RWPE1 (cell line): Measurements from ENCODE around the gene CDC45.
"Not testable (repeated sequence)": the region's sequence is repeated elsewhere in the genome, so short reads cannot be mapped to it uniquely, and the experiment has no call there.

Experiments
- CTCF ChIA-PET: fragments of 350-600 bp; sonication (Branson Sonifier 250); formaldehyde crosslinking; extraction: SDS; loops from one replicate; lab custom pipeline; 2021; lab: Yijun Ruan, JAX
- POLR2A ChIA-PET: fragments of 400-600 bp; formaldehyde crosslinking; extraction: SDS; loops from one replicate; lab custom pipeline; 2020; ENCODE audit warnings: antibody characterized with exemption; ENCODE audit not compliant: low non-redundant PET; lab: Yijun Ruan, JAX
- DNase-seq: peaks from one replicate; pipeline ENCODE4 v3.0.0; 2012; ENCODE audit warnings: low spot score
- H3K27ac ChIP-seq: fragments of 450-650 bp; 2 replicates; pipeline ENCODE4 v1.5.1; 2017
- TF ChIP-seq, protein P1 (sequence below): fragments of 450-650 bp; conservative IDR thresholded peaks from 2 replicates; pipeline ENCODE4 v1.5.1; 2017; ENCODE audit warnings: low read depth, mild to moderate bottlenecking

CDC45 gene

DNA sequence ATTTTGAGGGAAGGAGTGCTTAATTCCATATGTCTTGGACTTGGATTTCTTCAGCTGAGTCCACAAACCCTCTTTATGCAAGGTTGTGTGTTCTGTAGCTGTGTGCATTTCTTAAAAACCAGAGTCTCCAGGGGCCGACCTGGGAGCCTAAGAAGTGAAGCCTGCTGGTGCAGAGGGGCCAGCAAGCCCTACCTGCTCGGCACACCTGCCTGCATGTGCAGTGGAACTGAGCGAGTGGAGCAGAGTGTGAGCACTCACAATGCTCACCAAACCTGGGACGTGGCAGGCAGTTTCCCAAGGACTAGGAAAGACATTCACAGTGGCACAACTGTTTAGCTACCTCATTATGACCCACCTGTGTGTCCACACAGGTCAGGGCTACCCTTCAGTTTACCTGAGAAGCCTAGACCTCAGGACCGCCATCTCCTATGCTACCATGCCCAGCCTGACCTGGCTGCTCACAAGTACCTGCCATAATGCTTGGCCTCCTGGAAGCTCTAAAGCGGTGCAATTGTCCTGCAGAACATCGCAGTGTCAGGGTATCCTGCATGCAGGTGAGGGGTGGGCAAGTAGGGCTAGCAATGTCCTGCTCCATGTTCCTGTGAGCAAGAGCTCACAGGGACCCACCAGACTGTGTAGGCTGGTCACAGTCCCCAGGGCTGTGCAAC lies 36.0 kb upstream of the CDC45 start:
- no peak for DNase-seq
- TF ChIP-seq, protein P1, sequence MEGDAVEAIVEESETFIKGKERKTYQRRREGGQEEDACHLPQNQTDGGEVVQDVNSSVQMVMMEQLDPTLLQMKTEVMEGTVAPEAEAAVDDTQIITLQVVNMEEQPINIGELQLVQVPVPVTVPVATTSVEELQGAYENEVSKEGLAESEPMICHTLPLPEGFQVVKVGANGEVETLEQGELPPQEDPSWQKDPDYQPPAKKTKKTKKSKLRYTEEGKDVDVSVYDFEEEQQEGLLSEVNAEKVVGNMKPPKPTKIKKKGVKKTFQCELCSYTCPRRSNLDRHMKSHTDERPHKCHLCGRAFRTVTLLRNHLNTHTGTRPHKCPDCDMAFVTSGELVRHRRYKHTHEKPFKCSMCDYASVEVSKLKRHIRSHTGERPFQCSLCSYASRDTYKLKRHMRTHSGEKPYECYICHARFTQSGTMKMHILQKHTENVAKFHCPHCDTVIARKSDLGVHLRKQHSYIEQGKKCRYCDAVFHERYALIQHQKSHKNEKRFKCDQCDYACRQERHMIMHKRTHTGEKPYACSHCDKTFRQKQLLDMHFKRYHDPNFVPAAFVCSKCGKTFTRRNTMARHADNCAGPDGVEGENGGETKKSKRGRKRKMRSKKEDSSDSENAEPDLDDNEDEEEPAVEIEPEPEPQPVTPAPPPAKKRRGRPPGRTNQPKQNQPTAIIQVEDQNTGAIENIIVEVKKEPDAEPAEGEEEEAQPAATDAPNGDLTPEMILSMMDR, result no peak
- H3K27ac ChIP-seq, result peak overlapping the region; percentile 15
- ChIA-PET CTCF (no interaction called here), POLR2A (no interaction called here)

DNA sequence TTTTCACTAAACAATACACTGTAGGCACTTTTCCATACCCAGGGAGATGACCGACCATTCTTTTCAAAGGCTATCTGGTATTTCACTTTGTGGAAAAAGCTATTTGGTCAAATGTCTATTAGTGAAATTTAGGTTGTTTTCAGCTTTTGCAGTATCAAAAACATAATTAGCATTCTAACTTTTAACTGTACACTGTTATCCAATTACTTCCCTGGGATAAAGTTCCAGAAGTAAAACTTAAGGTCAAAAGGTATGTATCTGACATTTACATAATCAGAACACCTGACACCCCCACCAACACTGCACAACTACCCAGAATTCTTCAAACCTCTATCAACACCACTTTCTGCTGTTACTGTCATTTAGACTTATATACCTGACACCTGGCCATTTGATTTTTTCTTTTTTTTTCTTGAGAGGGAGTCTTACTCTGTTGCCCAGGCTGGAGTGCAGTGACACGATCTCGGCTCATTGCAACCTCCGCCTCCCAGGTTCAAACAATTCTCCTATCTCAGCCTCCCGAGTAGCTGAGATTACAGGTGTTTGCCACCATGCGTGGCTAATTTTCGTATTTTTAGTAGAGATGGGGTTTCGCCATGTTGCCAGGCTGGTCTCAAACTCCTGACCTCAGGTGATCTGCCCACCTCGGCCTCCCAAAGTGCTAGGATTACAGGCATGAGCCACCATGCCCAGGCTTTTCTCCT lies 34.3 kb upstream of the CDC45 start:
- DNase-seq, CTCF ChIA-PET, POLR2A ChIA-PET, H3K27ac ChIP-seq: not testable (repeated sequence)

DNA sequence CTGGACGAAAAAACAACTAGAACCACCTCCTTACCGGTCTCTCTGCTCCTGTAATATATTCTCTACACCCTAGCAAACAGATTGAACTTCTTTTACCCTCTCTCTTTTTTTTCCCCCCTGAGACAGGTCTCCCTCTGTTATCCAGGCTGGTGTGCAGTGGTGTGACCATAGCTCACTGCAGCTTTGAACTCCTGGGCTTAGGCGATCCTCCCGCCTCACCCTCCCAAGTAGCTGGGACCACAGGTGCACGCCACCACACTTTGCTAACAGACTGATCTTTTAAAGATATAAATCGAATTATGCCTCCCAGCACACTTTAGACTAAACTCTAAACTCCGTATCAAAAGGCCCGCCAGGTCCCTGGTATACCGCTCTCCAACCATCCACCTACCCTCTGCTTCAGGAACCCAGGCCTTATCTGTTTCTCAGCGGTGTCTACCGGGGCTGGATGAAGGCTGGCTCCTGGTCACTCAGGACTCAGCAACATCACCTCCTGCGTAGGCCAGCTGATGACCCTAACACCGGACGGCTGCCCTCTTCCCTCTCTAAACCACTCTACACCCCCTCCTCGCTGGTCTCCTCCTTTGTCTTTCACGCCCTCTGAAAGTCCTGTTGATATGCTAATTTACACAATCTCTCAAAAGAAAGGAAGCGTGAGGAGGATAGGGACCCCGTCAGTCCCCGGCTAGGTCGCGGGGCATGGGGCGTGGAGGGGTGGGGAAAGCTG lies 33.0 kb upstream of the CDC45 start:
- H3K27ac ChIP-seq, result peak overlapping the region; percentile 95
- ChIA-PET POLR2A (no interaction called here), CTCF (interaction anchor here (0.7 kb wide), 1 partner anchor 276 kb away, joined by 3 read pairs; no protein-coding TSS in a partner anchor)
- DNase-seq, result peak; percentile 11
- TF ChIP-seq, protein P1, result no peak

DNA sequence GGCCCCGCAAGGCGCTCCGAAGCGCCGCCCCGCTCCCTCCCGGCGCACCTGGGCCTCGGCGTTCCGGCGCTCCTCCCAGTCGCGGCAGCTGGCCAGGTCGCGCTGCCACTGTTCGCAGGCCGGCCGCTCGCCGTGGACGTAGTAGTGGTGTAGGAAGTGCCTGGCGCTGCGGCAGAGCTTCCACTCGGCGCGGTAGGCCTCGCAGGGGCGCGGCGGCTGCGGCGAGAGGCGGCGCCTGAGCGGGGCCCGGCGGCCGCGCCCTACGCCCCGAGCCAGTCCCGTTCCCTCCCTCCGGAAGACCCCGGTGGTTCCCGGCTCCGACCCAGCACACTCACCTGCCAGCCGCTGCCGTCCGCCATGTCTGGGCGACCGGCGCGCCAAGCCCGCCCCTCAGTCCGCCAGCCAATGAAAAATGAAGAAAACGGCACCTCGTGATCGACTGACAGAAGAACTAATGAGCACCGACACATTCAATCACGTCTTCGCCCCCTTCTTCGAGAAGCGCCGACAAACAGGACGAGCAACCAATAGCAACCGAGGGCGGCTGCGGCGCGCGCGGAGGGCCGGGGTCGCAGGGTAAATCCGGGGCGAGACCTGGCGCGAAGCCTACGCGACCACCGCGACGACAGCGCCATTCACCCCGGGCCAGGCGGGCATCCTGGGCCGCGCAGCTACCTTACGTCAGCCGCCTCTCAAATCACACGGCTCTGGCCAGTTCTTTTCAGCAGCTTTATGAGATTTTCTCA lies 32.2 kb upstream of the CDC45 start, which contains the start of gene C22orf39:
Gene C22orf39 (minus strand): TSS at position 382 of the 746 bp plus-strand sequence. CDS start 23 bp downstream, at position 359.
- TF ChIP-seq, protein P1, result no peak
- CTCF ChIA-PET, result no interaction called here

DNA sequence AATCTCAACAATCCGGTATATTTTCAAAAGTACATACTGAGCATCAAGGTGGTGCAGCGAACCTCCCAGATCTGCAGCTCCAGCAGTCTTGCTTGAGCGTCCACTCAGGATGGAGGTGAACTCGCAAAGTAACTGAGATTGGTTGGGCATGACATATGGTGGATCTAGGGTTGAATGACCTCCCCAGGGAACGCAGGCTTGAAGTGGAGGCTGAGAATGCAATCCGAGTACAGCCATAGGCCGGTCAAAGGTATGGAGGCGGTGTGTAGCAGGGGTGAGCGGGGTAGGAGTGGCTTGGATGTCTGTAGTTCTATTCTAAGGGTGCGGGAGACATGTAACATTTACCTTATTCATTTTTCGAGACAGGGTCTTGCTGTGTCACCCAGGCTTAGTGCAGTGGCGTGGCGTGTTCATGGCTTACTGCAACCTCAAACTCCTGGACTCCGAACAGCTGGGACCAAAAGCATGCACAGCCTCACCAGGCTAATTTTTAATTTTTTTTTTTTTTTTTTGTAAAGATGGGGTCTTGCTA lies 31.6 kb upstream of the CDC45 start:
- TF ChIP-seq, protein P1, result no peak
- ChIA-PET CTCF (no interaction called here), POLR2A (interaction anchor here (0.6 kb wide), 1 partner anchor 9 kb away, joined by 4 read pairs; no protein-coding TSS in a partner anchor)
- peak overlapping the region; percentile 95 for H3K27ac ChIP-seq
- DNase-seq, result peak; percentile 62

More for the DNA sequence above, 32.2 kb upstream of the CDC45 start, which contains the start of gene C22orf39:
- peak; percentile 93 for DNase-seq
- POLR2A ChIA-PET, result interaction anchor here (0.5 to 0.6 kb wide), 2 partner anchors 9 to 113 kb away, joined by 3 to 4 read pairs; no protein-coding TSS in a partner anchor
- H3K27ac ChIP-seq, result peak within 1 kb of the TSS; percentile 95

DNA sequence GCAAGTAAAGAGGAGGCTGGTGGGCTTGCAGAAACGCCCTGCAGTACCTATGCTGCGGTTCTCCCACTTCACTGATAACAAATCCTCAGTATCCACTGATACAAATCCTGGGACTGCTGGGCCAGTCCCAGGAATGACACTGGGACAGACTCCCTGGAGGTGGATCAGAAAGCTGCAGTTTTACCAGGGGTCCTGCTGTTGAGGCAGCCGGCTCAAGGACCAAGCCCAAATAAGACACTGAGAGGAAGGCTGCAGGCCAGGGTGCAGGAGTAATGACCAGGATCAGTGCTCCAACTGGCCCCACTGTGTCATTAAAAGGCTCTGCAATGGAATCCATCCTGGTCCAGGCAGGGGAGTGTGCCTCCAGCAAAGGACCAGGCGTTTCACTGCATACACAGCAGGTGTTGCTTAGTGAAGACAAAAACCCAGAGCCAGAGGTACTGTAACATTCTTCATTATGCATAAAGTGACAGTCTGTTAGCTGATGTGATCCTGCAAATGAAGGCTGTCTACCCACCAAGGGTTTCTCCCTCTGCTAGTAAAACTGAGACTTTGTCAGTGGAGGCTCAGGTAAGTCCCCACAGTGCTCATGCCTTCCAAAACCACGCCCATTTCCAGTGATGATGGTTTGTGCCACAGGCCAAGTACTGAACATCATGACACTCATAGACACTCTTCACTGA lies 30.8 kb upstream of the CDC45 start:
- H3K27ac ChIP-seq, result peak overlapping the region; percentile 95
- CTCF ChIA-PET, result no interaction called here
- no peak for DNase-seq
- TF ChIP-seq, protein P1, result no peak
- POLR2A ChIA-PET, result no interaction called here
